CD4-positive, alpha-beta T cell treated with Interleukin-6 for 4 hours (primary cell): ENCODE results near the gene SRGAP2.
"Not testable (repeated sequence)": the region's sequence is repeated elsewhere in the genome, so short reads cannot be mapped to it uniquely, and the experiment has no call there.

Experiments used
- DNase-seq: peaks from one replicate; pipeline ENCODE4 v3.0.0-alpha.2; 2020; ENCODE audit warnings: mixed read lengths

The SRGAP2 gene

GRCh38 chr1:206210802-206211201 is 7.5 kb downstream of the SRGAP2 start:
- not testable (repeated sequence) for DNase-seq

DNA sequence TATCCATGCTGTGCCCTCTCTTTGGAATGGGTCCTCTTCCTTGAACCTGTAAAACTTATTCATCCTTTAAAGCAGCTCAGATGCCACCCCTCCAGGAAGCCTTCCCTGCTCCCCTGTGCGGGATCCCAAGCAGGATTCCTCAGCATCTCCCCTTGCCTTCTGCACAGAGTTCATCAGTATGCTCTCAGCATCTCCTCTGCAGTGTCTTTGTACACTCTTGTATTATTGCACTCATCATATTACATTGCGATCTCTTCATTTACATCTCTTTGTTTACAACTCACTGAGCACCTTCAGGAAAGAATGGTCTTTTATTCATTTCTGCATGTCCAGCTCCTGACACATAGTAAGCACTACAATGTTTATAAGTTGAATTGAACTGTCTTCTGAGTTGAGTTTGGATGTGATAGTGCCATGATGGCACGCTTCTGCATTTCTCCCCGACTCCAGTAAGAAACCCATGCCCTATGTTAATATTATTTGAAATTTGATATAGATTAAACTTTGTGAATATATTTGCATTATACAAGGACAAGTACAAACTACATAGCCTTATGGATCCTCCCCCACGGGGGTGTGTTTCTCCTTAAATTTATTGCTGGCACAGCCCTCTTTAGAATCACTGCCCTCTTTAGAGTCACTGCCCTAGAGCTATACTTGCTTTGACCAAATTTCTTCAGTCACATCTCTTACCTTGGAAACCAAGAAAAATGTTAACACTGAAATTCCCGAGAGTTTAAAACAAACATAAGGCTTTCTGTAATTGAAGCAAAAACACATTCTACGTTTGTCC is 12.5 kb downstream of the SRGAP2 start:
- not testable (repeated sequence) for DNase-seq

DNA sequence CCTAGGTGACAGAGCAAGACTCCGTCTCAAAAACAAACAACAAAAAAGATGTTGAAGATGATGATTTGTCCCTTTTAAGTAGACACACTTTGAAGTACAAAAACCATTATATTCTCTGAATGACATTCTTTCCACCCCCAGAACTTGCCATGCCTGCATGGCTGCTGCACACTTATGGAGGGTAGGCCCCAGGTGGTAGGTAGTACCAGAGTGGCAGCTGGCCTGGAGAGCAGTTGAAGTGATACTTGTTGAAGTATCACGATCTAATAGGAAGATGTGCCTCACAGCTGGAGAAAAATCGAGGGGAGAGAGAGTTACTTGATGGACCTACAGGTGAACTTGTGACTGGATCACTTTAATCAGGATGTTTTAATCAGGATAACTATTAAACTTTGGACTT is 14.9 kb downstream of the SRGAP2 start:
- DNase-seq = not testable (repeated sequence)

DNA sequence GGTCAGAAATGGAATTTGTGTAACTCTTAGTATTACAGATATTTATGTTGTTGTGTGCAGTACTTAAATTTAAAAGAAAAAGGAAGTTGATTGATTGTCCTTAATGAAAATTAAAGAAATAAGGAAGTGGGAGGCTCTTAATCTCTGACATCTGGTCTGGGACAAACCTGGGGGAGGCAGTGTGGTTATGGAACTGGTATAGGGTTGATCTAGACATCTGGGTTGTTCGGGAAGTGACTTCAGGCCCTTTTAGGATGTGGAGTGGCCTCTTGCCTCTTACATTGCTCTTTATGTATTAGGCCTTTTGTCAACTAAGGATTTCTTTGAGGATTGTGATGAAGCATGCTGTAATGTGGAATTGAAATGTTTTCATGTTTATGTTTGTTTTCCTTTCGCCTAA is 15.4 kb downstream of the SRGAP2 start:
- DNase-seq = not testable (repeated sequence)

DNA sequence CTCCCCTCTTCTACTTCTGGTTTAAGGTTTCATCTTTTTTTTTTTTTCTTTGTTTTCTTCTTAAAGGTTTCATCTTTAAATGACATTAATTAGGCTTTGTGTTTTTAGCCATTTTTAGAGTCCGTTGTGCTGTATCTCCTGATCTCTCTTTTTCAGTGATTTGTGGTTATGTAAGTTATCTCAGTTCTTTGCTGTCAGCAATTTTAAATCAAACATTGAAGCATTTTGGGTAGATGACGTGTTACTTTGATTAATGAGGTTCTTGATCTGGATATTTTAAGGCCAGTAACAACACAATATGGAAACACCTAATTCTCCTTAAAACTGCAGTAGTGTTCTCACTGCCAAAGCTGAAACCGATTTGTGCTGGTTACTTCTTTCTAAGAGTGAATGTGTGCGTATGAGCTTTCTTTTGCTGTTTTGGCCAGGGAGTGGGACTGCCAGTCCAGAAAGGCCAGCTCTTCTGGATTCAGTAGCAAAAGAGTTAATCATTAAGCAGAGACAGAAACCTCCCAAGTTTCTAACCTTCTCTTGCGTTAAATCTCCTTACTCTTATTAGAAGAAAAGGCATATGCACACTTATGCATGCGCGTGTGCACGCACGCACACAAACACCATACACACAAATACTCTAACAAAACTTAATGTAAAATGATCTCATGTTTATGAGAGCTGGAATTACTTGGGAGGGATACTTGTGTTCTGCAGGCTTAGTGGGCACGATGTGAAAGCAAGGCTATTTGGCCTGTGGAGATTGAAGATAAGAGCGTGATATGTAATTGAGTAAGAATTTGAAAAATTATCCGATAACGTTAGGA is 16.4 kb downstream of the SRGAP2 start:
- not testable (repeated sequence) for DNase-seq

DNA sequence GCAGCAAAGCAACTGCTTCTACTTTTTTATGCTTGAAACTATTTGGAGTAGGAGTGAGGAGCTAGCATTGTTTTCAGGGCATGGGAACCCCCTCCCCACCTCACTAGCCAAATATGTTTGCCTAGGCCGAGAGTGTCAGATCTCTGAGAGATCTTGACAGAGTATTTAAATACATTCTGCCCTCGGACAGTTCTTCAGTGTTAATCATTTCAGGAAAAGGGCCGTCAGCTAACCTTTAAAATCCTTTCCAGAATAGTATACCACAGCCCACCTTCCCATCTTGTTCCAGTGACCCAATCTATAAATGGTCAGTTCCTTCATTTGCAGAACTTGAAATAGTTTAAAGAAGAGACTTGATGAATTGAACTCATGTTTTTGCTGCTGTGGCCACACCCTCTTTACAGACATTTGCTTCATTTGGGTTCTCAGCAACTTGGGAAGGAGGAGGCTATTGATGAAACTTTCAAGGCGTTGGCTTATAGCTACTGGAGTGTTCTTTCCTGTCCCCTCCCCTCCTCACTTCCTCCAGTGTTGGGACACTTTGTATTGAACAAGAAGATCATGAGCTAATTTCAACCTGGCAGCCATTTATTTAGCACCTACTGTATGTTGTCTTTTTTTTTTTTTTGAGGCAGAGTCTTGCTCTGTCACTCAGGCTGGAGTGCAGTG is 17.1 kb downstream of the SRGAP2 start:
- not testable (repeated sequence) for DNase-seq

DNA sequence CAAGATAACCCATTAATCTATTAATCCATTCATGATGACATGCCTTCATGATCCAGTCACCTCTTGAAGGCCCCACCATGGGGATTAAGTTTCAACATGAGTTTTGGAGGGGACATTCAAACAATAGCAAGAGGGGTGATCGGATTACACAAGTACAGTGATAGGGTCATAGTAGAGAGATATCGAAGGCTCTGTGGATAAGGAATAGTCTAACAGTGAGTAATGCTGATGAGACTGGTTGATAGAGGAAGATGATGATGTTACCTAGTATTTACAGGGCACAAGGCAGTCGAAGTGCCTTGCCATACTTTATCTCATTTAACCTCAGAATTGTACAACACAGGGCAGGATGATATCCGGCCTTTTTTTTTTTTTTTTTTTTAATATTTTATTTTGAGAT is 18.2 kb downstream of the SRGAP2 start:
- not testable (repeated sequence) for DNase-seq

- not testable (repeated sequence) for DNase-seq
Observed at GRCh38 chr1:206224190-206224776, 20.9 kb downstream of the SRGAP2 start.

GRCh38 chr1:206225386-206225785 is 22.0 kb downstream of the SRGAP2 start:
- not testable (repeated sequence) for DNase-seq

DNA sequence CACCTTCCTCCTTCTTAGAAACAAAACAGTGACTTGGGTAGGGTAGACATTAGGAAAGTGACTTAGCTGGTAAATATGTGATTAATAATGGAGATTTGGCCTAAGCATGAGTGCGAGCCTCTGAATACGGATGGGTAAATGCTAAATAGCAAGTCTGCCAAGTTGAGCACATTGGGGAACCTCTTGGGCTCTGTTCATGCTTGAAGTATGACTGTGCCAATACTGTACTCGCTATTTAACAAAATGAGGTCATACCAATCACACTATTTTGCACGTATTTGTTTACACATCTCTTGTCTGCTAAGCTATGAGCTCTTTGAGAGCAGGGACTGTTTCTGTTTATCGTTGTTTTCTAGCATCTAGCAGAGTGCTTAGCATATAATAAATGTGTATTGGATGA is 23.5 kb downstream of the SRGAP2 start:
- not testable (repeated sequence) for DNase-seq

DNA sequence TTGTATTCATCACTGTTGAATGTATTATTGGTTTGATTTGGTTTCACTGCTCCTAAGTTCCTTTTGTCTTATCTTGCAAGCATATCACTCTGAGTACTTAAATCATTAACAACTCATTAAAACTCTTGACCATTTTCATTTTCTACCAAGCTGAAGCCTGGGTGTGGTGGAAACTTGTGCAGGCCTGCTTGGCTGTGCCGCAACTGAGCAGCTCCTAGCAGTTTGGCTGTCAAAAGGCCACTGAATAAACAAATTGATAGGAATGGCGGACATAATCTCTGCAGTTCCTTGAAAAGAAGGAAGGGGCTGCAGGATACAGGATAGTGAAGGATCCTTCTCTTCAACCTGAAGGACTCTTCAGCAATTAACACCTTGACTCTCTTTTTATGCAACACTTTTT is 25.9 kb downstream of the SRGAP2 start:
- not testable (repeated sequence) for DNase-seq

GRCh38 chr1:206231989-206232388 is 28.6 kb downstream of the SRGAP2 start:
- DNase-seq = not testable (repeated sequence)

GRCh38 chr1:206232970-206233645 is 29.8 kb downstream of the SRGAP2 start:
- not testable (repeated sequence) for DNase-seq

GRCh38 chr1:206234189-206234916 is 31.0 kb downstream of the SRGAP2 start:
- not testable (repeated sequence) for DNase-seq

GRCh38 chr1:206235190-206235589 is 31.8 kb downstream of the SRGAP2 start:
- not testable (repeated sequence) for DNase-seq

GRCh38 chr1:206240288-206240687 is 36.9 kb downstream of the SRGAP2 start:
- not testable (repeated sequence) for DNase-seq

- not testable (repeated sequence) for DNase-seq
Observed at GRCh38 chr1:206243335-206243734, 40.0 kb downstream of the SRGAP2 start.

DNA sequence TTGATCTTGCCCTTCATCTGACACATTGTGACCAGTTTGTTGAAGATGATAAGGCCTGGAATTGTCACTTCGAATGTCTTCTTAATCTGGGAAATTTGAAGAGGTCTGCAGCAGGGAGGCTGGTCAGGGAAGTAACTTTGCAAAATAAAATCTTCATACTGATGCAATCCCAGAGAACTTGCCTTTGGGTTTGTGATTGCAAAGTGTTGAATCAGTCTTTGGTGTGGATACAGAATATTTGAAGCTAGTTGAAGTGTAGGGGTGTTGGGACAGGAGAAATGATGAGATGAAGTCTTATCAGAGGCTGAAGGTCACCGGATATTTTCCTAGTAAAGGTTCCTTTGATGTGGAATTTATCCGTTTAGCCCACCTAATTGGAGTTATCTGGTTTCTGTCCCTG is 42.1 kb downstream of the SRGAP2 start:
- DNase-seq = not testable (repeated sequence)

- DNase-seq = not testable (repeated sequence)
Observed at GRCh38 chr1:206246129-206246886, 43.0 kb downstream of the SRGAP2 start.

GRCh38 chr1:206250953-206251681 is 47.8 kb downstream of the SRGAP2 start:
- not testable (repeated sequence) for DNase-seq
